Prostate gland (tissue), 2 donors: Measurements from ENCODE around the gene RAD51B. TPM values are rescaled to one million over a fixed set of nuclear protein-coding genes. Genes with fewer than 3 reads are reported as not detected.

Experiments used
- DNase-seq: peaks from one replicate; pipeline ENCODE4 v3.0.0-alpha.2; 2019; ENCODE audit warnings: low spot score
- H3K27ac ChIP-seq, 2 donors: fragments of 200-600 bp; sonication (generic); 2 replicates each; pipeline ENCODE4 v1.5.1; 2017 to 2019
- H3K27me3 ChIP-seq: fragments of 200-600 bp; sonication (generic); replicated peaks from 2 replicates; pipeline ENCODE4 v1.5.1; 2019; ENCODE audit not compliant: insufficient read depth
- H3K36me3 ChIP-seq, 2 donors: fragments of 200-600 bp; sonication (generic); 1 replicate in 1 of 2; 2 replicates in 1 of 2; pipeline versions ENCODE4 v1.5.1 to v1.8.1; 2017 to 2019
- H3K4me1 ChIP-seq: fragments of 200-600 bp; sonication (generic); replicated peaks from 2 replicates; pipeline ENCODE4 v1.5.1; 2019
- H3K4me3 ChIP-seq, 2 donors: fragments of 200-600 bp; sonication (generic); 2 replicates each; pipeline ENCODE4 v1.5.1; 2017 to 2019
- H3K9me3 ChIP-seq: fragments of 200-600 bp; sonication (generic); 2 replicates; pipeline ENCODE4 v1.5.1; 2017
- CTCF ChIP-seq, 4 experiments: fragments of 200-600 bp in 2 of 4; fragments of 450-650 bp in 2 of 4; sonication (generic) in 2 of 4; IDR thresholded peaks; 1 replicate in 3 of 4; 2 replicates in 1 of 4; pipeline ENCODE4 v1.5.1; 2016 to 2019; ENCODE audit warnings: antibody characterized with exemption in 4 of 4, mild to moderate bottlenecking in 2 of 4, moderate library complexity in 2 of 4
- POLR2A ChIP-seq: fragments of 450-650 bp; IDR thresholded peaks from one replicate; pipeline ENCODE4 v1.6.1; 2016; ENCODE audit warnings: antibody characterized with exemption, mild to moderate bottlenecking
- POLR2AphosphoS5 ChIP-seq: sonication (generic); formaldehyde crosslinking; IDR thresholded peaks from one replicate; pipeline ENCODE4 v1.6.1; 2017; ENCODE audit warnings: antibody characterized with exemption
- WGBS: methylation state at CpG from one replicate; pipeline ENCODE4 v1.1.5; 2018; 5-methylcytosine and 5-hydroxymethylcytosine counted together
- intact Hi-C: fragments of 100-400 bp; cut with DNase I; formaldehyde crosslinking; loops from one replicate; pipeline ENCODE4 v1.14.2; 2022
- total RNA-seq, 2 donors: library from RNA; depleted of rRNA; stranded (reverse); fragments of >200 nt; gene quantifications; one replicate each; pipeline ENCODE4 v1.1.0, GENCODE V29; 2016

RAD51B gene
- total RNA-seq, 2 donors from 2014 or later, result 14.9 to 35.8 TPM

DNA sequence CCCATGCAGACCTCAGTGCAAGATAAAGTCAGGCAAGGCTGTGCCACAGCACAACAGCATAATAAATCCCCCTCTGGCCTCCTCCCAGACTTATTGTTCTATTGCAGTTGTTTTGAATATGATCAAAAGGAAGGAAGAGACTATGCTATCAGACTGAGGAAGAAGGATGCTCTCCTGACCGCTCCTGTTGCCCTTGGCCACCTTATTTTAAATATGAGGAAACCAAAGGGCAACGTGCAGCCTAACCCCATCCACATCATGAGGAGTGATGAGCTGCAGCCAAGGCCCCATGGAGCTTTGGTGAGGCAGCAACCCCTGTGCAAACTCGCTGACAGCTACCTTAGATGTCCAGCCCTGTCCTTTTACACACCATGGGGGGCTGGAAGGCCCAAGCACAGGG, 681.6 kb downstream of the RAD51B start:
- H3K27ac ChIP-seq, result no peak overlapping the region
- 88% methylated on average over 3 of the region's 3 CpGs for WGBS

DNA sequence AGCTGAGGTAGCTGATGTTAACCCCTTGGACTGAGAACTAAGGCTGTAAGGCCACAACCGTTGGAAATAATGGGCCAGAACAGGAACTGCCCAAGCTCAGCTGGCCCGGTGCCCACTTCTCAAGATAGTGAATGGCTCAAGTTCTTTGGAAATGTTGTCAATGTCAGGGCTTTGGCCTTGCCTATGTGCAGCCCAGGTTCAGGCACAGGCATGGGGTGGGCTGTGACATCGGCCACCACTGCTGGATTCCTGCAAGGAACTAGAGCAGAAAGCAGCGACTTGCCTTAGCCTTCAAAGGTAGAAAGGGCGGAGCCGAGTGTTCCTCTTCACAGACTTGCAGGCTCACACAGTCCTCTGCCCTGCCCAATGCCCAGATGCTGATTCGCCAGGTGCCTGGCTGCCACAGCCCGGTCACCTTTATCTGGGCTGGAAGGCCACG, 682.1 kb downstream of the RAD51B start:
- WGBS, result 83% methylated on average over 9 of the region's 9 CpGs
- intact Hi-C loops, result no loop called here
- Histone ChIP-seq H3K4me3 (no peak overlapping the region), H3K27ac (no peak overlapping the region), H3K36me3 (no peaks in the 10 kb centered on the region), H3K4me1 (peaks cover 11% of the 10 kb centered on the region), H3K27me3 (no peaks in the 10 kb centered on the region), H3K9me3 (no peaks in the 10 kb centered on the region)
- no peak for DNase-seq
- TF ChIP-seq CTCF (IDR thresholded peaks at IDR 0.05) (no peak), POLR2A (no peak), POLR2AphosphoS5 (no peak)

More for the DNA sequence above, 681.6 kb downstream of the RAD51B start:
- no peak for TF ChIP-seq POLR2A
- TF ChIP-seq CTCF (IDR thresholded peaks at IDR 0.05), result no peak
- no peak for TF ChIP-seq POLR2AphosphoS5
- H3K4me1 ChIP-seq, result peaks cover 6% of the 10 kb centered on the region
- no peak for DNase-seq
- H3K4me3 ChIP-seq, result no peak overlapping the region
- no peaks in the 10 kb centered on the region for H3K27me3 ChIP-seq
- H3K36me3 ChIP-seq, result no peaks in the 10 kb centered on the region
- H3K9me3 ChIP-seq, result no peaks in the 10 kb centered on the region
- intact Hi-C loops, result no loop called here

GRCh38 chr14:68502230-68502629, 682.7 kb downstream of the RAD51B start:
- Histone ChIP-seq H3K27ac (no peak overlapping the region), H3K4me3 (no peak overlapping the region), H3K9me3 (no peaks in the 10 kb centered on the region), H3K36me3 (no peaks in the 10 kb centered on the region), H3K4me1 (peaks cover 15% of the 10 kb centered on the region), H3K27me3 (no peaks in the 10 kb centered on the region)
- WGBS, result 86% methylated on average over 8 of the region's 8 CpGs
- TF ChIP-seq POLR2A (no peak), POLR2AphosphoS5 (no peak), CTCF (IDR thresholded peaks at IDR 0.05) (no peak)
- no peak for DNase-seq
- intact Hi-C loops, result no loop called here

GRCh38 chr14:68503186-68503825, 683.7 kb downstream of the RAD51B start:
- DNase-seq, result no peak
- H3K27ac ChIP-seq, result no peak overlapping the region
- 92% methylated on average over 7 of the region's 7 CpGs for WGBS
- TF ChIP-seq POLR2AphosphoS5, result no peak
- TF ChIP-seq POLR2A, result no peak
- TF ChIP-seq CTCF (IDR thresholded peaks at IDR 0.05), result no peak
- intact Hi-C loops, result no loop called here
- no peaks in the 10 kb centered on the region for H3K9me3 ChIP-seq
- H3K36me3 ChIP-seq, result no peaks in the 10 kb centered on the region
- H3K4me3 ChIP-seq, result no peak overlapping the region
- peaks cover 21% of the 10 kb centered on the region for H3K4me1 ChIP-seq
- H3K27me3 ChIP-seq, result no peaks in the 10 kb centered on the region

DNA sequence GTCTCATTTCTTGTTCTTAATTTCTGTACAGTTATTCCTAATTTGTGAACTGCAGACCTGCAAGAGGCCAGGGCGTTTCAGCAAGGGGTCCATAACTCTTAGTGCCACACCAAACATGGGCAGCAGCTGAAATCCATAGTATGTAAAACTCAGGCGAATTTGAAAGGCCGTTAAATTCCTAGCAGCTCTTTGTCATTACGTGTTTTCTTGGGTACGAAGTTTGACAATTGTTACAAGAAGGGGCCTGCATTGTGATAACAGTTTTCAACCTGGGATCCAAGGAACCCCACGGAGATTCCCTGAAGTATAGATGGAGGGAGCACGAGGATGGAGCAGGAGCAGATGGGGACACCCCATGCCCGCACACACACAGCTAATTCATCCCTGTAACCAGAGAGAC, 685.3 kb downstream of the RAD51B start:
- TF ChIP-seq POLR2A, result no peak
- TF ChIP-seq POLR2AphosphoS5, result no peak
- TF ChIP-seq CTCF (IDR thresholded peaks at IDR 0.05), result no peak
- DNase-seq, result no peak
- Histone ChIP-seq H3K4me3 (no peak overlapping the region), H3K36me3 (no peaks in the 10 kb centered on the region), H3K27ac (no peak overlapping the region), H3K9me3 (no peaks in the 10 kb centered on the region), H3K4me1 (peaks cover 24% of the 10 kb centered on the region), H3K27me3 (no peaks in the 10 kb centered on the region)
- intact Hi-C loops, result no loop called here
- WGBS, result 92% methylated on average over 8 of the region's 8 CpGs
